Midbrain (tissue), 1 donor: Measurements from ENCODE around the gene CD3E.

Source experiments
- DNase-seq: peaks from one replicate; lab custom pipeline; 2025; lab: John Stamatoyannopoulos, UW

The CD3E gene

GRCh38 chr11:118304568-118305248 is at the start of gene CD3E:
Gene CD3E (plus strand): TSS chr11:118304730. CDS start chr11:118304953, 223 bp downstream.
- no peak for DNase-seq

DNA sequence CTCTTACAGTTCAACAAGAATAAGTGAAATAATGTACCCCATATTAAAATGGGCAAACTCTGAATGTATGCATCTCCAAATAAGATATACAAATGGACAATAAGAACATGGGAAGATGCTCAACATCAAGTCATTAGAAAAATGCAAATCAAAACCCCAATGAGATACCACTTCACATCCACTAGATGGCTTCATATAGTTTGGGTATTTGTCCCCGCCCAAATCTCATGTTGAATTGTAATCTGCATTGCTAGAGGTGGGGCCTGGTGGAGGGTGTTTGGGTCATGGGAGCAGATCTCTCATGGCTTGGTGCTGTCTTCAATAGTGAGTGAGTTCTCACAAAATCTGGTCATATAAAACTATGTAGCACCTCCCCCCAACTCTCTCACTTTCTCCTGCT is 46.1 kb upstream of the CD3E start:
- DNase-seq, result no peak

- DNase-seq, result no peak
Measured at GRCh38 chr11:118259138-118259537, 45.4 kb upstream of the CD3E start.

DNA sequence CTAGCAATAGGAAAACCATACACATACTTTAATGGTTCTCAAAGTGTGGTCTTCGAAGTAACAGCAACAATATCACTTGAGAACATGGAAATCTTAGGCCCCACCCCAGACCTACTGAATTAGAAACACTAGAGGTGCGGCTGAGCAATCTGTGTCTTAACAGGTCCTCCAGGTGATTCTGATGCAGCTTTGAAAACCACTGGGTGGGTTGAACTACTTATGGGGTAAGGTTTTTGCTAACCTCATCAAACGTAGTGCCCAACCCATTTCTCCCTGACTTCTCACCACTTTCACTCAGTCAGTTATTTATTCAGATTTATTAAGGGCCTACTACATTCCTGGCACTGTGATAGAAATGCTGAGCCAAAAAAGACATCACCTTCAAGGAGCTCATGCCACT is 44.2 kb upstream of the CD3E start:
- no peak for DNase-seq

DNA sequence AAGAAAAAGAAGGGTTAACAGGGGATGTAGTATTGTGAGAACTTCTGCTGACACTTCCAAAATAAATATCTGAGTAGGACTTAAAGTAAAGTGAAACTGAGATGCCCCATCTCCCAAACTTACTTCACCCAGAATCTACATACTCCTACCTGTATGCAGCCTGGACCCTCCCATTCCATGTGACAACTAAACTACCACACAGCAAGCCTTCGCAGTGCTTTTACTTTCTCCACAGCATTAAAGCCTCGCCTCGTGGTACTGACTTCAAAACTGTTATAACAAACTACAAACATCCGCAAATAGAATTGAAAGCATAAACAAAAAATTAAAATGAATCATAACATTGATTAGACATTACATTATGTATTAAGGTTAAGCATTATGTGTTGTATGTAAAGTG is 41.4 kb upstream of the CD3E start:
- DNase-seq, result no peak

DNA sequence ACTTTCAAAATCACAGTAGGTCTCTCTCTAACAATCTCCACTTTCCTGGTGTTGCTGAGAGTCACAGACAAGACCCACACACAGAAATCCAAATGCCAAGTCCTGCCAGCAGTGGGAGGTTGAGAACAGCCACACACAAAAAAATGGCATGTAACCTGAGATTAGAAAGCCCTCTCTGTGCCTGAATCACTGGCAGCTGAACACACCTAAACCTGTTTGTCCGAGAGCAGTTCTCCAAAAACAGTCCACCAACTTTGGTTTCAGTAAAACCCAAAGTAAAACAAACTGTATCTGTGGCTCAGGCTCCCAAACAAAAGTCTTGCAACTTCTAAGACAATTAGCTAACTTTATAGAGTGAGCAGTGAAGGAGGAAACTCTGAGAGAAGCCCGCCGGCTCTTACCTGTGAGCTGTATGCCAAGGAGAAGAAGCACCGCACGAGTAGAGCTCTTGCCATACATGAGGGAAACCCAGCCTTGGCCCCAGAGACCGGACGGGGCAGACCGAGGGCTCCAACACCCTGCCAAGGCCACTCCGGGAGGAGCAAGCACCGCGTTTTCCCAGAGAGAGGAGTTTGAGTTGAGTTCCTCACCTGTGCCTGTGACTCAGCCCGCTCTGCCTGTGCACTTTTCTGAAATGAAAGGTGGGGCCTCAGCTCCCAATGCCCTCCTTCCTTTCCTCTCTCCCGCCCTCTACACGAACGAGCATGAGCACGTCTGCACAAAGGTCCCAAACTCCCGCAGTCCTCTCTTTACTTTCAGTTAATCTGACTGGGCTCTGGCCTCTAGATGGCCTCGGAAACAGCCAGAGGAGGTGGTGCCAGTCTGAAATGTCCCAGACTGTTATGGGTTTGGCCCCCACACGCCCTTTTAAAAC is 40.6 kb upstream of the CD3E start, which contains the start of gene MPZL2:
MPZL2 (minus strand) TSS at position 603 of the 874 bp plus-strand sequence; CDS start at position 459, 144 bp downstream.
- no peak for DNase-seq

DNA sequence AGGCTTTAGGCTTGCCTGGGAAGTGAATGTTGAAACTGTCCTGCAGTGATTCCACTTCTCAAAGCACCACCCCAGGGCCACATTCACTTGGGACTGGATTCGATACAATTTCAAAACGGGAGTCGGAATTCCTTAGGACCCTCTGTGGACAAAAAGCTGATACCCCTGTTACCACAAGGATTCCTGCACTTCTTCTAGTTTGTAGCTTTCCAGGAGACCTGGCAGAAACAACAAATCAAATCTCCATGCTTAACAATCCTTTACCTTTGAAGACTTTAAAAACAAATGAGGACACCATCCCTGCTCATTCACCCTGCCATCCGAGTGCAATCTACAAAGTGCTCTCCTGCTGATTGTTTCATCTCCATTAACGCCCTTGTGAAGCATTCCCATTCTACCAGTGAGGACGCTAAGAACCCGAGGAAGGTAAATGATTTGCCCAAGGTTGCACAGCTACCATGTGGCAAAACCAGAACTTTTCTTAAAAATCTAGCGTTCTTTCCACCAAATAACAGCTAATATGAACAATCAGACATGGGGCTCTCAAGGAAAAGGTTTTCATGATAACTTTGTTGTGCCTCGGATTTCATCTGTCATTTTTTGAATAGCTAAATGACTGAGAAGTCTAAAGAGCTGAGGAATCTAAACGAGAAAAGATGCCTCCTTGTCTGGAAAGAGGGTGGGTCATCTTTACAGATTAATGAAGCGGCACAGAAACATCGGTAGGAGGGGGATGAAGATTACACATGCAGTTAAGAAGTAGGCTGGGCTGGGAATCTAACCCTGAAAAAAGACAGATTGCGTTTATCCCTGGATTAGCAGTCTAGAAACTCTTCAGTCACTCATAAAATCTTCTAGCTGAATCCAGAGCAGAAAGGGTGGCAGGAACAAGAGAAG is 39.7 kb upstream of the CD3E start:
- no peak for DNase-seq

DNA sequence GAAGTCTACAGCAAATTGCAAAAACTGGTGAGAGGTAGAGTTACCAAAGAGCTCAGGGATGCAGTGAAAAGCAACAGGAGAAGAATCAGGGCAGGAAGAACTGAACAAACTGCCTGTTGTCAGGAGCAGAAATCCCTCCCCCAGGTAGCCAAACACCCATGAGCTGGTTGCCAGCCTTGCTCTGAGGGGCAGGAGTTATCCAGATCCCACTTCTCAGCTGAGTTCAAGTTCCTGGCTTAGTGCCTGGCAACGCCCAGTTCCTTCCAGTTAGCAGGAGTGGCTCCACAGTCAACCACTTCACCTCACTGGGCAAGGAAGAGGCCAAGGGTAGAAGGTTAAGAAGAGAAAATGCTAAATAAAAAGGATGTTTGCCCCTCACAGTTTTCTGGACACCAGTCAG is 38.6 kb upstream of the CD3E start:
- no peak for DNase-seq

DNA sequence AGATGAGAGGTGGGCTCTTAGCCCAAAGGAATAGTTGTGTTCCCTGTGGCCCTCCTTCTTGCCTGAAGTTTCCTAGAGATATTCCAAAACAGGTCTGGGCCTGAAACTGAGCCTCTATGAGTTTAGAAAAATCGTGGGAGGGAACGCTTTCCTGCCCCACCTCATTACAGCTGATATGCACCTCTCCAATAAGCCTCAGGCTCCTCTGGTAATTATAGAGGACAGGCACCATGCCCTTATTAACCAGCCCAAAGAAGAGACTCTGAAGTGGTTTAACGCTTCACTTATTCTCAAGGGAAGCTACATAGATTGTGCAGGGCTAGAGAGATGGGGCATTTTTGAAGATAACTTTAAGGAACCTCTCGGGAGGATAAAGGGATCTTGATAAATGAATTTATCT is 37.0 kb upstream of the CD3E start:
- DNase-seq, result no peak

DNA sequence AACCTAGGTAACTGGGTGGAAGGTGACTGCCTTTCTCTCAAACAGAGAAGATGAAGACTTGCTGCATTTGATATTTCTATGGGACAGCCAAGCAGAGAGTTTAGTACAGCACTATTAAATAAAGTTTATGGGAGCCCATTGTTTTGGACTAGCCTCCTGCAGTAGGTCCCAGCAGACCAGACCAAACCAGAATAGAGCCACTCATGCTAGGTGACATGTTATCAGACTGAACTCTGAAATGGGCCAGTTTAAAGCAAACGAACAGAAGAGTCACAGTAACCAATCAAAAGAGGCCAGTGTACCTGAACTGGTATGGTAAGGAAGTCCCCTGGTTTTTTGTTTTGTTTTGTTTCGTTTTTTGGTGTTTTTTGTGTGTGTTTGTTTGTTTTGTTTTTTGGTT is 32.5 kb upstream of the CD3E start:
- DNase-seq, result no peak

GRCh38 chr11:118274186-118274585 is 30.3 kb upstream of the CD3E start:
- DNase-seq, result no peak

GRCh38 chr11:118275176-118275575 is 29.4 kb upstream of the CD3E start:
- no peak for DNase-seq

GRCh38 chr11:118276422-118276821 is 28.1 kb upstream of the CD3E start:
- no peak for DNase-seq

GRCh38 chr11:118277312-118277711 is 27.2 kb upstream of the CD3E start:
- DNase-seq, result no peak

GRCh38 chr11:118281284-118281683 is 23.2 kb upstream of the CD3E start:
- no peak for DNase-seq

DNA sequence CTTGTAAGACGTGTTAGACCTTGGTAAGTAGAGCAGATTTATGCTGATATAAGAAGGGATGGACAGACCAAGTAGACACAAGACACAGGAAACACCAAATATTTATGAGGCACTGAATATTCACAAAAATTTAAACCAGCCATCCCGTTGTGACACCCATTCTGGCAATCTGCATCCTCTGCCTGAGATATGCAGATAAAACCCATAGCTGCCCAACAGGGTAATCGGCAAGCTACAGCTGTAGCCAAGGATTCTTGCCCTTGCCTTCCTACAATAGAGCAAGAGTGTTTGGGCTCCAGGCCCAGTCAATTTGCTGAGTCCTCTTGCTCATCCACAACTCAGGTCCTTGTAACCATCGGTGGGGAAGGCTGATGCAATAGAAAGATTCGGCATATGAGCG is 21.9 kb upstream of the CD3E start:
- no peak for DNase-seq

- DNase-seq, result no peak
Measured at GRCh38 chr11:118283037-118283636, 21.4 kb upstream of the CD3E start.

DNA sequence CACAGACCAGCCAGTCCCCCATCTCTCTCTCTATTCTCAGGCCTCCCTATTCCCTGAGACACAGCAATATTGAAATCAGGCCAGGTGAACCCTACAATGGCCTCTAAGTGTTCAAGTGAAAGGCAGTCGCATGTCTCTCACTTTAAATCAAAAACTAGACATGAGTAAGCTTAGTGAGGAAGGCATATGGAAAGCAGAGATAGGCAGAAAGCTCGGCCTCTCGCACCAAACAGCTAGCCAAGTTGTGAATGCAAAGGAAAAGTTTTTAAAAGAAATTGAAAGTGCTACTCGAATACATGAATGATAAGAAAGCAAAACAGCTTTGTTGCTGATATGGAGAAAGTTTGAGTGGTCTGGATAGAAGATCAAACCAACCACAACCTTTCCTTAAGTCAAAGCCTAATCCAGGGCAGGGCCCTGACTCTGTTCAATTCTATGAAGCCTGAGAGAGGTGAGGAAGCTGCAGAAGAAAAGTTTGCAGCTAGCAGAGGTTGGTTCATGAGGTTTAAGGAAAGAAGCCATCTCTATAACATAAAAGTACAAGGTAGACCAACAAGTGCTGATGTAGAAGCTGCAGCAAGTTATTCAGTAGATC is 20.7 kb upstream of the CD3E start:
- no peak for DNase-seq

- DNase-seq, result no peak
Measured at GRCh38 chr11:118286545-118286944, 18.0 kb upstream of the CD3E start.

- no peak for DNase-seq
Measured at GRCh38 chr11:118287006-118287405, 17.5 kb upstream of the CD3E start.

DNA sequence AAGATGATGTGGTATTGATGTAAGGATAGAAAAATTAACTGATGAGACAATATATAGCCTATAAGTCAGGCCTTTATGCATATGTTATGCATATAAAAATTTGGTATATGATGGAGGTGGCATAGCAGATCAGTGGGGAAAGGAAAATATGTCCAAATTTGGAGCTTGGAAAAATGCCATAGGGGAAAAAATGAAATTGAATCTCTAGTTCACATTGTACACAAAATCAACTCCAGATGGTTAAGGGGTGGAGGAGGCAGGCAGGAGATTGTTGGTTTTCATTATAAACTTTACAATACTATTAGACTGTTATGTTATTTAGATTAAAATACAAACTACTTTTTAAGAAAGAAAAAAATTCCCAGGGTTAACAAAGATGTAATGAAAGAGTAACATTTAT is 15.1 kb upstream of the CD3E start:
- DNase-seq, result no peak
